Upper lobe of right lung (tissue), 1 donor: ENCODE data around the gene ERG. TPM values are rescaled to one million over a fixed set of nuclear protein-coding genes. Genes with fewer than 3 reads are reported as not detected.

Experiments used
- ATAC-seq: fragments of 200-7000 bp; cut with Tn5 transposase; one replicate; pipeline ENCODE4 v1.9.1; 2020; ENCODE audit warnings: mild to moderate bottlenecking, moderate library complexity
- DNase-seq: peaks from one replicate; pipeline ENCODE4 v3.0.0-alpha.2; 2020
- H3K27ac ChIP-seq: fragments of 200-600 bp; one replicate; pipeline ENCODE4 v1.8.0; 2022
- H3K27me3 ChIP-seq: fragments of 200-600 bp; one replicate; pipeline ENCODE4 v1.8.0; 2022; ENCODE audit warnings: mild to moderate bottlenecking
- H3K36me3 ChIP-seq: fragments of 200-600 bp; one replicate; pipeline ENCODE4 v1.8.0; 2022
- H3K4me1 ChIP-seq: fragments of 200-600 bp; one replicate; pipeline ENCODE4 v1.8.0; 2022
- H3K4me3 ChIP-seq: fragments of 200-600 bp; one replicate; pipeline ENCODE4 v1.8.0; 2022; ENCODE audit warnings: mild to moderate bottlenecking
- H3K9me3 ChIP-seq: fragments of 200-600 bp; one replicate; pipeline ENCODE4 v1.8.0; 2022
- intact Hi-C: fragments of 100-400 bp; cut with DNase I; formaldehyde crosslinking; loops from one replicate; pipeline ENCODE4 v1.11.0; 2022
- total RNA-seq: library from RNA; stranded (reverse); fragmentation: NEBNext Ultra II Directional; extraction: Animal tissue kit (Norgen Biotek cat#: 25700); gene quantifications from one replicate; pipeline ENCODE4 v1.2.1, GENCODE V29; 2021
- TF ChIP-seq, protein P1 (sequence below): fragments of 200-600 bp; IDR thresholded peaks from one replicate; pipeline ENCODE4 v1.8.0; 2022; ENCODE audit warnings: antibody characterized with exemption
- donor health status: DM: no; HTN: yes; CAD: no; lungs with severe emphysema.

ERG gene
- total RNA-seq, 1 donor from 2014 or later = 36.7 TPM

DNA sequence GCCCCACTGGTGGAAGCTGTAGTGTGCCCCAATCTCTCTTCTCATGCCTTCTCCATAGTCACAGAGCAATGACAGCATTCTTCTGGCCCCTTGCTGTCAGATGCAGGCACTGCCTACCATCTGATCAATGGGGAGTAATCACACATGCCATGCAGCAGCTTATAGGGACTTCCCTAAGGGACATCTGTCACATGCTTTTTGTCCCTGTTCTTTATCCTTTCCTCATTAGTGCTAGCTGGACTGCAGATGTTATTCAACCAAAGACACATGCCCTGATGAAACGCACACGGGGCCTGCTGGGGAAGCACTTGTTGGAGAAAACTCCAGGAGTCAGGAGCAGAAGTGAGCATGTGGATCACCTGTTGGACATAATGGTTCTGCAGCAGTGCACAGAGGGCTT lies 132.8 kb downstream of the ERG start:
- intact Hi-C loops = no loop called here

DNA sequence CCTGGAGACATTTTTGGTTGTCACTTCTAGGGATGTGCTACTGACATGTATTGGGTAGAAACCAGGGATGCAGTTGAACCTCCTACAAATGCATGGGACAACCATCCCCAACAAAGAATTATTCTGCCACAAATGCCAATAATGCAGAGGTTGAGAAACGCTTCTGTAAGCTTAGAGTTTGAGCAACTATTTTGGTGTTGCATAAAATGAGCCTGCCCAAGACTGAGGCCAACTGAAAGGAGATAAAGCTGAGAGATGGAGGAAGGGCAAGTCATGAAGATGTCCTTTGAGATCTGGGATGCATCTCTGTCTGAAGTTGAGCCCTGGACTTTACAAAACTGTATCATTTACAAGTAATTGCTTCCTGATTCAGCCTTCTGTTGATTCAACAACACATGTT lies 134.6 kb downstream of the ERG start:
- TF ChIP-seq, protein P1, sequence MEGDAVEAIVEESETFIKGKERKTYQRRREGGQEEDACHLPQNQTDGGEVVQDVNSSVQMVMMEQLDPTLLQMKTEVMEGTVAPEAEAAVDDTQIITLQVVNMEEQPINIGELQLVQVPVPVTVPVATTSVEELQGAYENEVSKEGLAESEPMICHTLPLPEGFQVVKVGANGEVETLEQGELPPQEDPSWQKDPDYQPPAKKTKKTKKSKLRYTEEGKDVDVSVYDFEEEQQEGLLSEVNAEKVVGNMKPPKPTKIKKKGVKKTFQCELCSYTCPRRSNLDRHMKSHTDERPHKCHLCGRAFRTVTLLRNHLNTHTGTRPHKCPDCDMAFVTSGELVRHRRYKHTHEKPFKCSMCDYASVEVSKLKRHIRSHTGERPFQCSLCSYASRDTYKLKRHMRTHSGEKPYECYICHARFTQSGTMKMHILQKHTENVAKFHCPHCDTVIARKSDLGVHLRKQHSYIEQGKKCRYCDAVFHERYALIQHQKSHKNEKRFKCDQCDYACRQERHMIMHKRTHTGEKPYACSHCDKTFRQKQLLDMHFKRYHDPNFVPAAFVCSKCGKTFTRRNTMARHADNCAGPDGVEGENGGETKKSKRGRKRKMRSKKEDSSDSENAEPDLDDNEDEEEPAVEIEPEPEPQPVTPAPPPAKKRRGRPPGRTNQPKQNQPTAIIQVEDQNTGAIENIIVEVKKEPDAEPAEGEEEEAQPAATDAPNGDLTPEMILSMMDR = no peak
- intact Hi-C loops = no loop called here
- DNase-seq = no peak

More for the DNA sequence above, 132.8 kb downstream of the ERG start:
- Histone ChIP-seq H3K4me3 (no peak overlapping the region), H3K27ac (no peak overlapping the region), H3K27me3 (no peaks in the 10 kb centered on the region), H3K9me3 (no peaks in the 10 kb centered on the region), H3K36me3 (no peaks in the 10 kb centered on the region), H3K4me1 (no peaks in the 10 kb centered on the region)
- no peak for ATAC-seq
- no peak for DNase-seq
- TF ChIP-seq, protein P1 = no peak

DNA sequence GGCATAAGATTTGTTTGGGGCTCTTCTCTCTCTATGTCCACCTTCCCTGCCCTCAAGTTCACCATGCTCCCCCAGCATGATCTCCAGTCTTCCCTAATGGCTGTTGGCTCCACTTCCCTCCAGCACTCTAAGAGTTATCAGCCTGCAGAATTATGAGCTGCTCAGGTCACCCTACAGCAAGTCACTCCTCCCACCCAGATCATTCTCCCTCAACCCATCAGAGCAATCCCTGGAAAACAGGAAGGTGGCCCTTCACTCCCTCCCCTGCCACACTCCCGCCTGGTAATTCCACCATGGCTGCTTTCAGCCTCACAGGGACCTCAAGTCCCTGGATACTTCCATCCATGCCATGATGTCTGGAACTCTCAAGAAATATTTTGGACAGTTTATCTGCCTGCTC lies 137.0 kb downstream of the ERG start:
- TF ChIP-seq, protein P1 = no peak
- intact Hi-C loops = no loop called here
- Histone ChIP-seq H3K27ac (no peak overlapping the region), H3K4me3 (no peak overlapping the region), H3K36me3 (no peaks in the 10 kb centered on the region), H3K4me1 (no peaks in the 10 kb centered on the region), H3K9me3 (no peaks in the 10 kb centered on the region), H3K27me3 (no peaks in the 10 kb centered on the region)
- DNase-seq (no peak), ATAC-seq (no peak)

More for the DNA sequence above, 134.6 kb downstream of the ERG start:
- Histone ChIP-seq H3K4me3 (no peak overlapping the region), H3K9me3 (no peaks in the 10 kb centered on the region), H3K36me3 (no peaks in the 10 kb centered on the region), H3K4me1 (no peaks in the 10 kb centered on the region), H3K27me3 (no peaks in the 10 kb centered on the region), H3K27ac (no peak overlapping the region)
- ATAC-seq = no peak

DNA sequence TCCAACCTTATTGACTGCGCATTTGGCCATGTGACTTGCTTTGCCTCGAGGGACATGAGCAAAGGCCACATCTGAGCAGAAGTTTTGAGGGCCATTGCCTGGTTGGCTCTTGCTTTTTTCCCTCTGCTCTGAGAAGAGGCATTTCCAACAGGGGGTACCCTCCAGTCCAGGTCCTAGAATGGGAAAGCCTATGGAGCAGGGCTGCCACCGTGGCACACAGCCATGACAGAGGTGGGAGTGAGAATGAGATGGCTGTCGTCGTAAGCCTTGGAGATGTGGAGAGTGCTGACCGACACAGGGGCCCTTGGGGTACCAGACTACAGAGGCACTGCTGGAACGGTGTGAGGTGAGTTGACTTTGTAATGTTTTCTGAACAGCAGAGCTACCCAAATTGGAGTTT lies 138.4 kb downstream of the ERG start:
- no peaks in the 10 kb centered on the region for H3K36me3 ChIP-seq
- no peak overlapping the region for H3K4me3 ChIP-seq
- H3K27me3 ChIP-seq = no peaks in the 10 kb centered on the region
- TF ChIP-seq, protein P1 = no peak
- no peak for ATAC-seq
- no peaks in the 10 kb centered on the region for H3K9me3 ChIP-seq
- H3K27ac ChIP-seq = no peak overlapping the region
- DNase-seq = no peak
- intact Hi-C loops = loop anchor here (5.0 kb wide), 1 partner anchor 198 kb away; no protein-coding TSS in a partner anchor
- H3K4me1 ChIP-seq = no peaks in the 10 kb centered on the region

DNA sequence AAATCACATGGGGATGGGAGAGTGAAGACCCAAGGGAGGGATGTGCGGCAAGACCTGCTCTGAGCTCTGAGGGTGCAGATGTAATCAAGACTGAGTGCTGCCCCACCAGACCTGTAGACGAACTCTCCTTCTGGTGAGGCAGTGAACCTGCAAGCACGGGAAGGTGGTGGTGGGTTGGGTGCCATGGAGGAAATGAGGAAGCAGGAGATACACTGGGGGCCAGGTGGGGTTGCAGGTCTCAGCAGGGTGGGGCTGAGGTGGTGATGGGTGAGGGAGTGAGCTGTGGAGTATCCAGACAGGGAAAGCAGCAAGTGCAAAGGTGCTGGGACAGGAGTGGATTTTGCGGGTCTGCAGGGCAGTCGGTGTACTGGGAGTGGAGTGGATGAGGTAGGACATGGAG lies 139.2 kb downstream of the ERG start:
- no peak for ATAC-seq
- no peak for DNase-seq
- Histone ChIP-seq H3K9me3 (no peaks in the 10 kb centered on the region), H3K4me1 (no peaks in the 10 kb centered on the region), H3K27ac (no peak overlapping the region), H3K27me3 (no peaks in the 10 kb centered on the region), H3K36me3 (no peaks in the 10 kb centered on the region), H3K4me3 (no peak overlapping the region)
- TF ChIP-seq, protein P1 = no peak
- intact Hi-C loops = loop anchor here (5.0 kb wide), 1 partner anchor 197 kb away; no protein-coding TSS in a partner anchor

DNA sequence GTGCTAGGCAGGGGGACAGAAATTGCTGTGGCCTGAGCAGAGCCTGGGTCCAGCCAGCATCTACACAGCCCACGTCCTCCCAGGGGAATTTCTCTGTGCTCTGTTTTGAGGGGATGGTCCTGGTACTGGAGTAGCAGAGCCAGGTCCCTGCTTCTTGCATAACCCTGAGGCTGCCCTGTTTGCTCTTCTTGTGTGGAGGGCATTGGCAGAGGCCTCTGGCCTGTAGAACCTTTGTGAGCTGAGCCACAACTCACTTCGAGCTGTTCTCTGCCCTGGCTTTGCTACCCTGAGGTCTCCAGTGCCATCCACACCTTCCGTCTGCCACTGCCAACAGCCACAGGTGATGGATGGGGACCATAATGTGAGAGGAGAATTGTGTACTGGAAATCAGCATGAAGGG lies 139.6 kb downstream of the ERG start:
- H3K4me1 ChIP-seq = no peaks in the 10 kb centered on the region
- H3K27me3 ChIP-seq = no peaks in the 10 kb centered on the region
- no peak overlapping the region for H3K4me3 ChIP-seq
- ATAC-seq (no peak), DNase-seq (no peak)
- TF ChIP-seq, protein P1 = no peak
- intact Hi-C loops = loop anchor here (5.0 kb wide), 1 partner anchor 196 kb away; no protein-coding TSS in a partner anchor
- H3K27ac ChIP-seq = no peak overlapping the region
- H3K9me3 ChIP-seq = no peaks in the 10 kb centered on the region
- H3K36me3 ChIP-seq = no peaks in the 10 kb centered on the region
